Activated CD8-positive, alpha-beta T cell treated with anti-CD3 and anti-CD28 coated beads, Interleukin-2, amount 10 ng/mL, durations not matched to agents 7 days and 5 days (primary cell): ENCODE results near the gene NKAIN2. TPM values are rescaled to one million over a fixed set of nuclear protein-coding genes. Genes with fewer than 3 reads are reported as not detected.
"Not testable (repeated sequence)": the region's sequence is repeated elsewhere in the genome, so short reads cannot be mapped to it uniquely, and the experiment has no call there.

ENCODE experiments used
- ATAC-seq: fragments of 150-1000 bp; cut with Tn5 transposase; one replicate; pipeline ENCODE4 v1.10.0; 2021; ENCODE audit warnings: moderate library complexity
- CTCF ChIA-PET: fragments of 350-600 bp; sonication (Branson Sonifier 250); formaldehyde crosslinking; loops from one replicate; lab custom pipeline; 2021; ENCODE audit warnings: antibody characterized with exemption; lab: Charles Lee
- POLR2A ChIA-PET: fragments of 350-600 bp; sonication (Branson Sonifier 250); formaldehyde crosslinking; loops from one replicate; lab custom pipeline; 2021; ENCODE audit warnings: antibody characterized with exemption; lab: Charles Lee
- DNase-seq: peaks from one replicate; pipeline ENCODE4 v3.0.0-alpha.2; 2020
- H3K27ac Mint-ChIP-seq: one replicate; pipeline ENCODE4 v1.8.0; 2021; ENCODE audit warnings: mild to moderate bottlenecking, mixed read lengths
- H3K27me3 Mint-ChIP-seq: one replicate; pipeline ENCODE4 v1.8.0; 2021; ENCODE audit warnings: low read depth, mixed read lengths
- H3K36me3 Mint-ChIP-seq: one replicate; pipeline ENCODE4 v1.8.0; 2021; ENCODE audit warnings: low read depth, mixed read lengths
- H3K4me1 Mint-ChIP-seq: one replicate; pipeline ENCODE4 v1.8.0; 2021; ENCODE audit warnings: low read depth, mixed read lengths
- H3K4me3 Mint-ChIP-seq: one replicate; pipeline ENCODE4 v1.8.0; 2021; ENCODE audit warnings: mild to moderate bottlenecking, mixed read lengths
- H3K9me3 Mint-ChIP-seq: one replicate; pipeline ENCODE4 v1.8.0; 2022; ENCODE audit warnings: mixed read lengths; ENCODE audit not compliant: insufficient read depth
- total RNA-seq, 2 experiments: library from RNA; stranded (reverse); gene quantifications; one replicate each; pipeline ENCODE4 v1.2.3, GENCODE V29; 2021

Gene NKAIN2
- total RNA-seq, 2 experiments from 2014 or later = not detected

DNA sequence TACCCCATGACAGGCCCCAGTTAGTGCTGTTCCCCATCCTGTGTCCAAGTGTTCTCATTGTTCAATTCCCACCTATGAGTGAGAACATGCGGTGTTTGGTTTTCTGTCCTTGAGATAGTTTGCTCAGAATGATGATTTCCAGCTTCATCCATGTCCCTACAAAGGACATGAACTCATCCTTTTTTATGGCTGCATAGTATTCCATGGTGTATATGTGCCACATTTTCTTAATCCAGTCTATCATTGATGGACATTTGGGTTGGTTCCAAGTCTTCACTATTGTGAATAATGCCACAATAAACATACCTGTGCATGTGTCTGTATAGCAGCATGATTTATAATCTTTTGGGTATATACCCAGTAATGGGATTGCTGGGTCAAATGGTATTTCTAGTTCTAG, 218.4 kb downstream of the NKAIN2 start:
- ATAC-seq, H3K36me3 Mint-ChIP-seq, DNase-seq, H3K9me3 Mint-ChIP-seq, CTCF ChIA-PET, H3K4me3 Mint-ChIP-seq, POLR2A ChIA-PET, H3K27me3 Mint-ChIP-seq, H3K27ac Mint-ChIP-seq, H3K4me1 Mint-ChIP-seq: not testable (repeated sequence)

DNA sequence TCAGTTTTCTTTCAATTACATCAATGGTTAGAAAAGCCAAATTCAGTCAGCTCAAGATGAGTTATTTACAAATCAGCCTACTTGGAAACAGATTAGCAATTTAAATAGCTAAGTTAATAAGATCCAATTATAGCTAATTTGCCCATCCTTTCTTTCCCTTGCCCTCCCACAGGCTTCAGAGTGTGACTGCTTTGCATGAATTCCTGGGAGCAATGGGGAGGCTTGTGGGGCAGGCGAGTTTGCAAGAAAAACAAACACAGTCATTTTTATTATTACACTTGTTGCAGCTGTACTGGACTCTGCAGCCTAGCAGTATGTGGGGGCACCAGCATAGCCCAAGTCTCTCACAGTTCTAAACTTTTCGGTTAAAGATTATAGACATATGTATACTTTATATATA, 219.0 kb downstream of the NKAIN2 start:
- ATAC-seq = no peak
- H3K9me3 Mint-ChIP-seq = no peaks in the 10 kb centered on the region
- no peak for DNase-seq
- H3K4me1 Mint-ChIP-seq = no peaks in the 10 kb centered on the region
- no peak overlapping the region for H3K27ac Mint-ChIP-seq
- no peaks in the 10 kb centered on the region for H3K27me3 Mint-ChIP-seq
- POLR2A ChIA-PET = no interaction called here
- CTCF ChIA-PET = no interaction called here
- H3K36me3 Mint-ChIP-seq = no peaks in the 10 kb centered on the region
- no peak overlapping the region for H3K4me3 Mint-ChIP-seq

DNA sequence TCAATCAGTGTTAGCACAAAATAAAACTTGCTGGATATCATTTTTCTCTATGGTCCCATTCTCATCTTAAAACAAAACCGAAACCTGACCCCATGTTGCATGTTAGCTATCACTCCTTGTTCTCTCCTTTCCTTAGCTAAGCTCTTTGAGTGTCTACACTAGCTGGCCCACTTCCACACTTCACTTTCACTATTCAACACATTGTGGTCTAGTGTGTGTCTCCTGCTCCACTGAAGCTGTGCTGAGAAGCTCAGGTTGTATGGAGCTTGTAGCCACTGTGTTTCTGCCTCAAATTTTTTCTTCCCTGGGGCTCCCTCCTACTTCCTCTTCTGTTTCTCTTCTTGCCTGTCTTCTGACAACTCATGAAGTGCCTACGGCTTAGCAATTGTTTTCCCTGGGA, 223.0 kb downstream of the NKAIN2 start:
- H3K4me3 Mint-ChIP-seq = no peak overlapping the region
- H3K9me3 Mint-ChIP-seq = no peaks in the 10 kb centered on the region
- DNase-seq (no peak), ATAC-seq (no peak)
- CTCF ChIA-PET = no interaction called here
- no peaks in the 10 kb centered on the region for H3K36me3 Mint-ChIP-seq
- H3K27ac Mint-ChIP-seq = no peak overlapping the region
- no peaks in the 10 kb centered on the region for H3K27me3 Mint-ChIP-seq
- POLR2A ChIA-PET = no interaction called here
- no peaks in the 10 kb centered on the region for H3K4me1 Mint-ChIP-seq

DNA sequence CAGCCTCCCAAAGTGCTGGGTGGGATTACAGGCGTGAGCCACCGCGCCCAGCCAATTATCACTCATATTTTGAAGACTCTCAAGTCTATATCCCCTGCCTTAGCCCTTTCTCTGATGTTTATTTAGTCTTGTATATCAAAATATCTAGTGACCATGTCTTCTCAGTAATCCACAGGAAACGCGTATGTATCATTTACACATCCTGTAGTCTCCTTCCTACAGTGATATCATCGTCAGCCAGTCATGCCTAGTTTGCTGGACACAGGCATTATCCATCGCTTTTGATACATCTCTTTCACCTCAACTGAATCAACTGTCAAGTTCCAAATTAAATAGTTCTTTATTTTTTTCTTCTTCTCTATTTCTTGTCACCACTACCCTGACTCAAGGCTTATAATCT, 223.7 kb downstream of the NKAIN2 start:
- CTCF ChIA-PET = no interaction called here

DNA sequence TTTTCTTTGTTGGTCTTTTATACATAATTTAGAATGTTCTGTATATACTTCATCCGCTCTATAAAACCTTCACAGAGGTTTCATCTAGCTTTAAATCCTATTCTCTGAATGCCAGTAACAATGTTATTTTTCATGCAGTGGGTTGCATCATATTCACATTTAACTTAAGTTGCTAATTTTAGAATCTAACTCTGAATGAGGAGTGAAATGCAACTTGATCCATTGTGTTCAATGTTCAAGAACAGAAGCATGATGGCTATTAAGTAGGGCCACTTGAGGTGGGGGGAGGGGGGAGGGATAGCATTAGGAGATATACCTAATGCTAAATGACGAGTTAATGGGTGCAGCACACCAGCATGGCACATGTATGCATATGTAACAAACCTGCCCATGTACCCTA, 224.5 kb downstream of the NKAIN2 start:
- Mint-ChIP-seq H3K9me3 (no peaks in the 10 kb centered on the region), H3K36me3 (no peaks in the 10 kb centered on the region), H3K4me1 (no peaks in the 10 kb centered on the region), H3K27ac (no peak overlapping the region), H3K27me3 (no peaks in the 10 kb centered on the region), H3K4me3 (no peak overlapping the region)
- ATAC-seq = no peak
- CTCF ChIA-PET = no interaction called here
- DNase-seq = no peak
- POLR2A ChIA-PET = no interaction called here

More for the DNA sequence above, 223.7 kb downstream of the NKAIN2 start:
- no peak overlapping the region for H3K4me3 Mint-ChIP-seq
- ATAC-seq = no peak
- DNase-seq = no peak
- POLR2A ChIA-PET = no interaction called here
- no peaks in the 10 kb centered on the region for H3K27me3 Mint-ChIP-seq
- H3K9me3 Mint-ChIP-seq = no peaks in the 10 kb centered on the region
- H3K36me3 Mint-ChIP-seq = no peaks in the 10 kb centered on the region
- no peaks in the 10 kb centered on the region for H3K4me1 Mint-ChIP-seq
- H3K27ac Mint-ChIP-seq = no peak overlapping the region

DNA sequence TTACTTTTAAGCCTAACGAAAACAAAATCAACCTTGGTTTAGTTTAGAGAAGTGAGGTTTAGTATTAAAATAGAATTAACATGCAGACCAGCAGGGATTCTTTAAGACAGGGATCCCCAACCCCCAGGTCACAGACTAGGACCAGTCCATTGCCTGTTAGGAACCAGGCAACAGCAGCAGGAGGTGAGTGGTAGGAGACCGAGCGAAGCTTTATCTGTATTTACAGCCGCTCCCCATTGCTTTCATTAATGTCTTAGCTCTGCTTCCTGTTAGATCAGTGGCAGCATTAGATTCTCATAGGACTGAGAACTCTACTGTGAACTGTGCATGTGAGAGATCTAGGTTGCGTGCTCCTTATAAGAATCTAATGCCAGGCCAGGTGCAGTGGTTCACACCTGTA, 225.9 kb downstream of the NKAIN2 start:
- no peaks in the 10 kb centered on the region for H3K9me3 Mint-ChIP-seq
- no peaks in the 10 kb centered on the region for H3K36me3 Mint-ChIP-seq
- DNase-seq (no peak), ATAC-seq (no peak)
- ChIA-PET CTCF (no interaction called here), POLR2A (no interaction called here)
- H3K27ac Mint-ChIP-seq = no peak overlapping the region
- no peaks in the 10 kb centered on the region for H3K4me1 Mint-ChIP-seq
- H3K27me3 Mint-ChIP-seq = no peaks in the 10 kb centered on the region
- no peak overlapping the region for H3K4me3 Mint-ChIP-seq

DNA sequence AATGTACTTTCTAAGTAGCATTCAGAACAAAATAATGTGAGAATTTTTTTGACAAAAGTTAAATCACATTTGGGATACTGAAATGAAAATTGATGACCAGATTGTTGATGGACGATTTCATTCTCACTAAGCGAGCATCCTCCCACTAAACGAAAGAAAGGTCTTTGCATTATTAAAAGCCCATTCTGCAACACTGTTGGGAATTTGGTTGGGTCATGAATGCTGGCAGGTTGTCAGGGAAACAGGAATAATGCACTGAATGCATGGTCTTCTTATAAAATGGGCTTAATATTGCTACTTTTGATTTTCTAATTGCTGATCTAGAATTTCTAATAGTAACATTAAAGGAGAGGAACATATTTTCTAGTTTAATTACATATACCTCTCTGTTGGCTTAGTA, 229.8 kb downstream of the NKAIN2 start:
- Mint-ChIP-seq H3K9me3 (peaks cover under 1% of the 10 kb centered on the region), H3K4me1 (no peaks in the 10 kb centered on the region), H3K27ac (no peak overlapping the region), H3K36me3 (no peaks in the 10 kb centered on the region), H3K4me3 (no peak overlapping the region), H3K27me3 (no peaks in the 10 kb centered on the region)
- DNase-seq = no peak
- no peak for ATAC-seq
- POLR2A ChIA-PET = no interaction called here
- CTCF ChIA-PET = no interaction called here

DNA sequence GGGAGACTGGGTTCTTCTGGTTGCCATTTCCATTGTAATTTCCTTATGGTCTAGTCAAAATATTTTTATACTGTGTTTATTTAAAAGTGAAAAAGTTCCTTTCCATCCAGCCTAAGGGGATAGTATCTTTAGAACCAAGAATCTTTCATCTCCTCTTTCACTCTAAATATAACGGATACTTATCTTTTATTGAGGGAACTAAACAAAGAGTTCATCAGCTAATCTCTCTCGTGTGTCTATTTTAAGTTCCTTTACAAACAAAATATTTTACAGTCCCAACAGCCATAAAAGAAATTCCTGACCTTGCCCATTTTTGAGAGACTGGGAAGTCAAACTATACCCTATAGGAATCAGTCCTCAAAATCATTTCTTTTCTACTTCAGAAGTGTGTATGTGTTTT, 232.7 kb downstream of the NKAIN2 start:
- no peaks in the 10 kb centered on the region for H3K36me3 Mint-ChIP-seq
- H3K27me3 Mint-ChIP-seq = no peaks in the 10 kb centered on the region
- H3K9me3 Mint-ChIP-seq = peaks cover 4% of the 10 kb centered on the region
- ChIA-PET CTCF (no interaction called here), POLR2A (no interaction called here)
- H3K4me3 Mint-ChIP-seq = no peak overlapping the region
- no peaks in the 10 kb centered on the region for H3K4me1 Mint-ChIP-seq
- no peak for DNase-seq
- H3K27ac Mint-ChIP-seq = no peak overlapping the region
- ATAC-seq = no peak

DNA sequence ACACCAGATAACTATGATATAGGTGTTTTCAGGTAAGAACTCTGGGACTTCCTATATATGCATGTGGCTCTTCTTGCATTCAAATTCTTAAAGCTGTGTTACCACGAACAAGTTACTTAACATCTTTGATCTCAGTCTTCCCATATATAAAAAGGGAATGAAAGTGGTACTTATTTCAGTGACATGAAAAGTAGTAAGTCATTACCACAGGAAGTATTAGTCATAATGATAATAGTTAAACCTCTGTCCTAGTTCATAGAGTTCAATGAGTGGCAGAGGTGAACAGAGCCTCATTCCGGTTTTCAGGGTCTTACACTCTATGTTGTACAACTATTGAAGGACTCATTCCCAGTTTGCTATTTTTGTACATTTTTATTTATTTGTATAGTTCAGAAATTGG, 237.0 kb downstream of the NKAIN2 start:
- Mint-ChIP-seq H3K4me1 (no peaks in the 10 kb centered on the region), H3K27ac (no peak overlapping the region), H3K27me3 (no peaks in the 10 kb centered on the region), H3K9me3 (peaks cover 4% of the 10 kb centered on the region), H3K4me3 (no peak overlapping the region), H3K36me3 (no peaks in the 10 kb centered on the region)
- ATAC-seq (no peak), DNase-seq (no peak)
- CTCF ChIA-PET = no interaction called here
- POLR2A ChIA-PET = no interaction called here

DNA sequence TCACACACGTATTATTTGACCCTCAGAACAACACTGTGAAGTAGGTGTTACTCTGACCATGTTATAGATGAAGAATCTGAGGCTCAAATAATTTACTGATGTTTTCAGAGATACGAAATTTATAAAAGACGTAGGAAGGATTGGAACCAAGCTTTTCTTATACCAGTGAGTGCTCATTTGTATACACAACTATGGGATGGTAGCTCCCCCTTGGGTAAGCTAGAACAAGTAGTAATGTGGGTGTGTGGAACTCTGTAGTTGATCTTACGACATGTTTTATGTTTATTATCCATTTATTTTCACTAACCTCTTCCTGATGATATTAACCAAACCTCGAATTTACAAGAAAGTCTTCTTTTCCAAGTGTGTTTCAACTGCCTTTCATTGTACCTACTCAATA, 248.5 kb downstream of the NKAIN2 start:
- no peak for ATAC-seq
- H3K36me3 Mint-ChIP-seq = no peaks in the 10 kb centered on the region
- CTCF ChIA-PET = no interaction called here

DNA sequence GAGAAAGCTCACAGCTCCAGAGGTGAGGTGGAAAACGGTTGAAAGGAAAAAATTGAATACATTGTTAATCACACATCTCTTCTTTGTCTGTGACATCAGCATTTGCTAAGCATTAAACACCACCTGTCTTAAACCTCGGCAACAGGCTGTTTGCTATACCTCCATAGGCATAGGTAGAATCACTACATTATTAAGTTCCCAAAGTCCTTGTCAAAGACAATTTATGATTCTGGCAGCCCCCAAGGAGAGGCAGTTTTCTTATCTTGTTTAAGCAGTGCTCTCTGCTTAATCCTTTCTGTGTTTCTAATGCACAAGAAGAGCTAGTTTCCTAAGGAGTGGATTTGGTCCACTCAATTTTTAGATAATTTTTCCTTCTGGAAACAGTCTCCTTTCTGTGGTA, 249.7 kb downstream of the NKAIN2 start:
- no peaks in the 10 kb centered on the region for H3K27me3 Mint-ChIP-seq
- ATAC-seq = no peak
- H3K4me1 Mint-ChIP-seq = no peaks in the 10 kb centered on the region
- no peak overlapping the region for H3K4me3 Mint-ChIP-seq
- CTCF ChIA-PET = no interaction called here
- no peak overlapping the region for H3K27ac Mint-ChIP-seq
- no peaks in the 10 kb centered on the region for H3K36me3 Mint-ChIP-seq
- POLR2A ChIA-PET = no interaction called here
- no peaks in the 10 kb centered on the region for H3K9me3 Mint-ChIP-seq
- DNase-seq = no peak

More for the DNA sequence above, 248.5 kb downstream of the NKAIN2 start:
- Mint-ChIP-seq H3K4me3 (no peak overlapping the region), H3K27ac (no peak overlapping the region), H3K4me1 (no peaks in the 10 kb centered on the region), H3K27me3 (no peaks in the 10 kb centered on the region), H3K9me3 (no peaks in the 10 kb centered on the region)
- DNase-seq = no peak
- POLR2A ChIA-PET = no interaction called here

DNA sequence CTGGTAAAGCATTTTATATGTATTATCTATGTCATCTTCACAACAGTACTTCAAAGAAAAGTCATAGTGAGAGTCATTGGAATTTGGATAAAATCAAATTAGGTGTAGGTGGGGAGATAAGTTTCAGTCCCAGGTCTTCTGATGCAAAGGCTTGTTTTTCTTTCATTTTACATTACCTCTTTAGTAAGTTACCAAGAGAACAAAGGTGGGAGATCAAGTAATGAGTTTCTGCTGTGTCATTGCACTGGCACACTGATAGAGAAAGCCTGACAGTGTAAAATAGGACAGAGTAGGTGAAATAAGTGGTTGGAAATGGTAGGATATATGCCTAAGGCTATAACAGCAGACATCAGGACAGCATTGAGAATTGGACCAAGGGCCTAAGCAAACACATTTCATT, 250.4 kb downstream of the NKAIN2 start:
- no peak for ATAC-seq
- H3K9me3 Mint-ChIP-seq = no peaks in the 10 kb centered on the region
- H3K27me3 Mint-ChIP-seq = no peaks in the 10 kb centered on the region
- ChIA-PET POLR2A (no interaction called here), CTCF (no interaction called here)
- H3K27ac Mint-ChIP-seq = no peak overlapping the region
- H3K36me3 Mint-ChIP-seq = no peaks in the 10 kb centered on the region
- no peaks in the 10 kb centered on the region for H3K4me1 Mint-ChIP-seq
- no peak overlapping the region for H3K4me3 Mint-ChIP-seq
- no peak for DNase-seq

DNA sequence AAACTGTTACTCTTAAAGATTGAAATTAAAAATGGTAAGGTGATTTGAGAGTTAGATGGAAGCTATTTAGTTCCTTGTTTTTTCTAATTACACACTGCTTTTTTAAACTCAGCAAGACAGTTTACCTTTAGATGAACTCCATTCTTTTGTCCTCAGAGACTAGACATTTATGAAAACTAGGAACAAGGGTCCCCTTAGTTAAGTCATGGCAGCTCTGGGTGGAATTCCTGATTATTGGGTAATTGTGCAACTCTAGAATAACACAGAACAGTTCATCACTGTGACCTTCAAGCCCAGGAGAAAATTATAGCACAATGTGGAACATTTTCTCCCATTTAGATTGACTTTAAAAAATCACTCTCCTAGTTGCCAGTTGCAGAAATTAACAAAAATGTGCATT, 251.7 kb downstream of the NKAIN2 start:
- ChIA-PET CTCF (no interaction called here), POLR2A (no interaction called here)
- no peak overlapping the region for H3K27ac Mint-ChIP-seq
- DNase-seq (no peak), ATAC-seq (no peak)
- H3K4me1 Mint-ChIP-seq = no peaks in the 10 kb centered on the region
- no peaks in the 10 kb centered on the region for H3K9me3 Mint-ChIP-seq
- no peak overlapping the region for H3K4me3 Mint-ChIP-seq
- no peaks in the 10 kb centered on the region for H3K27me3 Mint-ChIP-seq
- H3K36me3 Mint-ChIP-seq = no peaks in the 10 kb centered on the region
